ENCODE data around the gene ZNF618.

Gene ZNF618

DNA sequence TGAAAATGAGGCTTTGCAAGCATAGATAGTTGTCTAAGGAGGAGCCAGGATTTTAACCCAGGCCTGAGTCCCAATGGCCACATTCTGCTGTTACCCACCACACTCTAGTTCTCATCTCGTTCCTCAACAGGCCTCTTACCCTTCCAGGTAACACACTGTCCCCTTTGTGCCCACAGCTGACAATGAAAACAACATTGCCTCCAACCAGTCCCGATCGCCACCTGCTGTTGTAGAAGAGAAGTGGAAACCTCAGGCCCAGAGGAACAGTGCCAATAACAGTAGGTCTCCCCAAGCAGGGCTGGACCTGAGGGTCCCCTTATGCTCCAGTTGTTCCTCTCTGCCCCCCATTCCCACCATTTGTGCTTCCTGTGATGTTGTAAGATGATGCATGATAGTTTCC lies 171.6 kb downstream of the ZNF618 start:
- Histone ChIP-seq H3K4me1 (ENCODE audit: control insufficient read depth, insufficient read depth, low read length) (no peaks in the 10 kb centered on the region), H3K4me3 (ENCODE audit: low read depth, low read length) (no peak overlapping the region), H3K27me3 (ENCODE audit: control insufficient read depth, insufficient read depth, low read length) (no peaks in the 10 kb centered on the region), H3K36me3 (ENCODE audit: control insufficient read depth, insufficient read depth, low read length) (peaks cover 8% of the 10 kb centered on the region), H3K9me3 (ENCODE audit: control insufficient read depth, insufficient read depth, low read length) (no peaks in the 10 kb centered on the region), H3K9ac (ENCODE audit: low read depth, low read length) (no peak overlapping the region)

GRCh38 chr9:114048533-114049415 lies 172.7 kb downstream of the ZNF618 start:
- no peaks in the 10 kb centered on the region for H3K9me3 ChIP-seq (ENCODE audit: control insufficient read depth, insufficient read depth, low read length)
- H3K4me3 ChIP-seq (ENCODE audit: low read depth, low read length): no peak overlapping the region
- H3K36me3 ChIP-seq (ENCODE audit: control insufficient read depth, insufficient read depth, low read length): peaks cover 8% of the 10 kb centered on the region
- no peak overlapping the region for H3K9ac ChIP-seq (ENCODE audit: low read depth, low read length)
- H3K4me1 ChIP-seq (ENCODE audit: control insufficient read depth, insufficient read depth, low read length): no peaks in the 10 kb centered on the region
- H3K27me3 ChIP-seq (ENCODE audit: control insufficient read depth, insufficient read depth, low read length): no peaks in the 10 kb centered on the region

GRCh38 chr9:114049441-114050225 lies 173.5 kb downstream of the ZNF618 start:
- Histone ChIP-seq H3K36me3 (ENCODE audit: control insufficient read depth, insufficient read depth, low read length) (peaks cover 8% of the 10 kb centered on the region), H3K4me1 (ENCODE audit: control insufficient read depth, insufficient read depth, low read length) (no peaks in the 10 kb centered on the region), H3K9me3 (ENCODE audit: control insufficient read depth, insufficient read depth, low read length) (no peaks in the 10 kb centered on the region), H3K27me3 (ENCODE audit: control insufficient read depth, insufficient read depth, low read length) (no peaks in the 10 kb centered on the region), H3K4me3 (ENCODE audit: low read depth, low read length) (no peak overlapping the region), H3K9ac (ENCODE audit: low read depth, low read length) (no peak overlapping the region)

DNA sequence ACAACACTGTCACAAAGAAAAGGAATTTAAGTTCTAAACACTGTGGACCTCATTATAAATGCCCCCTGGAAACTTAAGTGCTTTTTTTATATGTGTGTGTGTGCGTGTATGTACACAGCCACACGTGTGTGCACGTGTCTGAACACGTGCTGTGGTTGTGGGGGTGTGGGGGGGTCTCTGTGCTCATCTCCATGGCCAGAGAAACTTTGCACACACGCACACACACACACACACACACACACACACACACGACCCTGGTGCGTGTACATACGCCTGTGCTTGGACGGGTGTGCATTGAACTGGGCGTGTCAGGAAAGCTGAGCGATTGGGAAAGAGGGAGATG lies 174.1 kb downstream of the ZNF618 start:
- H3K36me3 ChIP-seq (ENCODE audit: control insufficient read depth, insufficient read depth, low read length): peaks cover 8% of the 10 kb centered on the region
- no peak overlapping the region for H3K9ac ChIP-seq (ENCODE audit: low read depth, low read length)
- H3K4me1 ChIP-seq (ENCODE audit: control insufficient read depth, insufficient read depth, low read length): no peaks in the 10 kb centered on the region
- no peak overlapping the region for H3K4me3 ChIP-seq (ENCODE audit: low read depth, low read length)
- no peaks in the 10 kb centered on the region for H3K27me3 ChIP-seq (ENCODE audit: control insufficient read depth, insufficient read depth, low read length)
- H3K9me3 ChIP-seq (ENCODE audit: control insufficient read depth, insufficient read depth, low read length): no peaks in the 10 kb centered on the region

DNA sequence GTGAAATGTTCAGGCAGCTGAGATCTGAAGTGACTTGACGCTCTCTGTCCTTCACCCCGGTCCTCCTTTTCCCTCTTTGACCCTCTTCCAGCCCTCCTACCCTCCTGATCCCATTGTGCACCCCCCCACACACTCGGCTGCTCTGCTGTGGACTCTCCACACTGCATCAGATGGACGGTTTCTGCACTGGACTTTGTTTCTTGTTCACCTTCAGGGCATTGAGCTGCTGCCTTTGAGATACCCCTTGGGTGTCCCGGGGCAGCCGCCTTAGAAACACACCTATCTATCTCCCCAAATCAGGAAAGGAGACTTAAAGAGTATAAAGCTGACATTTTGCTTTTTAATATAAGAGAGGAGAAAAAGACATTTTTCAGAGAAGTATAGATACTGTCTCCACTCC lies 174.5 kb downstream of the ZNF618 start:
- Histone ChIP-seq H3K9ac (ENCODE audit: low read depth, low read length) (no peak overlapping the region), H3K9me3 (ENCODE audit: control insufficient read depth, insufficient read depth, low read length) (no peaks in the 10 kb centered on the region), H3K4me1 (ENCODE audit: control insufficient read depth, insufficient read depth, low read length) (no peaks in the 10 kb centered on the region), H3K4me3 (ENCODE audit: low read depth, low read length) (no peak overlapping the region), H3K36me3 (ENCODE audit: control insufficient read depth, insufficient read depth, low read length) (peaks cover 8% of the 10 kb centered on the region), H3K27me3 (ENCODE audit: control insufficient read depth, insufficient read depth, low read length) (no peaks in the 10 kb centered on the region)

- Histone ChIP-seq H3K9me3 (ENCODE audit: control insufficient read depth, insufficient read depth, low read length) (no peaks in the 10 kb centered on the region), H3K4me1 (ENCODE audit: control insufficient read depth, insufficient read depth, low read length) (no peaks in the 10 kb centered on the region), H3K9ac (ENCODE audit: low read depth, low read length) (no peak overlapping the region), H3K4me3 (ENCODE audit: low read depth, low read length) (no peak overlapping the region), H3K36me3 (ENCODE audit: control insufficient read depth, insufficient read depth, low read length) (peaks cover 8% of the 10 kb centered on the region), H3K27me3 (ENCODE audit: control insufficient read depth, insufficient read depth, low read length) (no peaks in the 10 kb centered on the region)
Measured at GRCh38 chr9:114051281-114051680, 175.2 kb downstream of the ZNF618 start.

DNA sequence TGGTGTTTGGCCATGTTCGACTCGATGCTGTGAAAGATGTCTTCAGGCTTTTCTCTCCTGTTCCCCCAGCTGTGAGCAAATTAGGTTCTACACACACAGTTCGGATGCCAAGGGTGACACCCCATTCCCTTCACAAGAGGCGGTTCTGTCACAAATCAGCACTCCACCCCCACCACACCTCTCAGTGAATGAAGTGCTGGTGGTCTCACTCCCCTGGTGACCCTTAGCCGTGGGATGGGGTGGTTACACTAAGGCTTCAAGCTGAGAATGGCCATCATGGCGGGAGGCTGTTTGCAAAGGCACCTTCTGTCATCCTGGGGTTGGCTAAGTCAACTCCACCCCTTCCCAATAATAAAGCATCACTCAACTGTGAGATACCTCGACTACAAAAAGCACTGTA lies 175.6 kb downstream of the ZNF618 start:
- H3K36me3 ChIP-seq (ENCODE audit: control insufficient read depth, insufficient read depth, low read length): peaks cover 8% of the 10 kb centered on the region
- H3K9me3 ChIP-seq (ENCODE audit: control insufficient read depth, insufficient read depth, low read length): no peaks in the 10 kb centered on the region
- H3K4me1 ChIP-seq (ENCODE audit: control insufficient read depth, insufficient read depth, low read length): no peaks in the 10 kb centered on the region
- H3K27me3 ChIP-seq (ENCODE audit: control insufficient read depth, insufficient read depth, low read length): no peaks in the 10 kb centered on the region
- H3K4me3 ChIP-seq (ENCODE audit: low read depth, low read length): no peak overlapping the region
- no peak overlapping the region for H3K9ac ChIP-seq (ENCODE audit: low read depth, low read length)

DNA sequence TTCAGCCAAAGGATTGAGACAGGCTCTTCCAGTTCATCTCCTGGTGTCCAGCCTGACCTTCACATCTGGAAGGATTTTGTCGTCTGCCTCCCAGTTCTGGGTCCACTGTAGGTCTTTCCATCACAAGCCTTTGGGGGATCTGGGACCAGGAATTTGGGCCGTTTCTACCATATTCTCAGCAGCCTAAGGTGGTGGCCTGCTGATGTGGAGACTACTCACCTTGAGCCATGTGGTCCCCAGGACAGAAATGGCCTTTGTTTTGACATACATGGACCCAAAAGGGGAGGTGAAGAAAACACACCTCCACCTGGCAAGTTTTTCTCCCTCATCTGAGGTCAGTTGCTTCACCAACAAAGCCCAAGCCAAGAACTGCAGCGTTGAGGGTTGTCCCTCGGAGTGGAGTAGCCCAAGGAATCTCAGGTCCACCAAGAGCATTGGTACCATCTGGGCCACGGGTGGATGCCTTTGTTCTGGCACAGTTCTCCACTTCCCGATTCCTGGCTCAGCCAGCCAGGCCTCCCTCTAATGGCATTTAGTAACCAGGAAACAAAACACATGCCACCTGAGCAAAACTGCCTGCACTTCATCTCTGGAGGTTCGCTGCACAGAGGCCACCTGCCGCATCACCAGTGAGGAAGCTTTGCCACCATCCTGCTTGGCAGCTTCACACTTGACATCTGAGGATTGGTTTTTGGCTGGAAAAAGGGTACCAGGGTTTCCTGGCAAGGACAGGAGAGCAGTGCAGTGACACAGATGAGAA lies 177.3 kb downstream of the ZNF618 start:
- no peaks in the 10 kb centered on the region for H3K4me1 ChIP-seq (ENCODE audit: control insufficient read depth, insufficient read depth, low read length)
- no peak overlapping the region for H3K4me3 ChIP-seq (ENCODE audit: low read depth, low read length)
- no peak overlapping the region for H3K9ac ChIP-seq (ENCODE audit: low read depth, low read length)
- no peaks in the 10 kb centered on the region for H3K27me3 ChIP-seq (ENCODE audit: control insufficient read depth, insufficient read depth, low read length)
- no peaks in the 10 kb centered on the region for H3K9me3 ChIP-seq (ENCODE audit: control insufficient read depth, insufficient read depth, low read length)
- peaks cover 6% of the 10 kb centered on the region for H3K36me3 ChIP-seq (ENCODE audit: control insufficient read depth, insufficient read depth, low read length)

- Histone ChIP-seq H3K9me3 (ENCODE audit: control insufficient read depth, insufficient read depth, low read length) (no peaks in the 10 kb centered on the region), H3K27me3 (ENCODE audit: control insufficient read depth, insufficient read depth, low read length) (no peaks in the 10 kb centered on the region), H3K9ac (ENCODE audit: low read depth, low read length) (no peak overlapping the region)
Measured at GRCh38 chr9:114054191-114054690, 178.1 kb downstream of the ZNF618 start.

GRCh38 chr9:114055061-114055460 lies 179.0 kb downstream of the ZNF618 start:
- H3K4me3 ChIP-seq (ENCODE audit: low read depth, low read length): no peak overlapping the region
- no peaks in the 10 kb centered on the region for H3K27me3 ChIP-seq (ENCODE audit: control insufficient read depth, insufficient read depth, low read length)
- no peak overlapping the region for H3K9ac ChIP-seq (ENCODE audit: low read depth, low read length)
- H3K9me3 ChIP-seq (ENCODE audit: control insufficient read depth, insufficient read depth, low read length): no peaks in the 10 kb centered on the region
- H3K36me3 ChIP-seq (ENCODE audit: control insufficient read depth, insufficient read depth, low read length): no peaks in the 10 kb centered on the region
- no peaks in the 10 kb centered on the region for H3K4me1 ChIP-seq (ENCODE audit: control insufficient read depth, insufficient read depth, low read length)

More at GRCh38 chr9:114054191-114054690, 178.1 kb downstream of the ZNF618 start:
- no peaks in the 10 kb centered on the region for H3K36me3 ChIP-seq (ENCODE audit: control insufficient read depth, insufficient read depth, low read length)
- H3K4me3 ChIP-seq (ENCODE audit: low read depth, low read length): no peak overlapping the region
- H3K4me1 ChIP-seq (ENCODE audit: control insufficient read depth, insufficient read depth, low read length): no peaks in the 10 kb centered on the region

DNA sequence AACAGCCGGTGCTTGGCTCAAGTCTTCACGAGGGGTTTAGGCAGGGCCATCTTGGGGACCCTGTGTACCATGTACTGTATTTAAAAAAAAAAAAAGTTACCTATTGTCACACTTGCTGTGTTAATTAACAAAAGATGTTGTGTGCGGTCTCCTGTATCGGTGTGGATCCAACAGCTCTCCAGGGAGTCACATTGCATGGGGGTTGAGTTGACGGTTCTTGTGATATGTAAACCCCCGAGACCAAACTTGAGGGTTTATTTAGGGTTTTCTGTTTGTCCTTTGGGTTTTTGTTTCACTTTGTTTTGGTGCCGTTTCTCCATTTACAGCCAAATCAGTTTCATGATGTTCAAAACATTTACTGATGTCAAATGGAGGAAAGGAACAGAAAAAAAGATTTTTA lies 179.8 kb downstream of the ZNF618 start:
- Histone ChIP-seq H3K36me3 (ENCODE audit: control insufficient read depth, insufficient read depth, low read length) (no peaks in the 10 kb centered on the region), H3K4me3 (ENCODE audit: low read depth, low read length) (no peak overlapping the region), H3K27me3 (ENCODE audit: control insufficient read depth, insufficient read depth, low read length) (no peaks in the 10 kb centered on the region), H3K9ac (ENCODE audit: low read depth, low read length) (no peak overlapping the region), H3K9me3 (ENCODE audit: control insufficient read depth, insufficient read depth, low read length) (no peaks in the 10 kb centered on the region), H3K4me1 (ENCODE audit: control insufficient read depth, insufficient read depth, low read length) (no peaks in the 10 kb centered on the region)
